CD1c-positive myeloid dendritic cell (primary cell): Measurements from ENCODE around the gene TMEM74B.
A peak's percentile ranks its signal among the peaks of the same experiment; 100 is the strongest.
"Not testable (repeated sequence)": the region's sequence is repeated elsewhere in the genome, so short reads cannot be mapped to it uniquely, and the experiment has no call there.

Experiments used
- DNase-seq: peaks from one replicate; pipeline ENCODE4 v3.0.0-alpha.2; 2016; ENCODE audit errors: extremely low spot score

The TMEM74B gene

DNA sequence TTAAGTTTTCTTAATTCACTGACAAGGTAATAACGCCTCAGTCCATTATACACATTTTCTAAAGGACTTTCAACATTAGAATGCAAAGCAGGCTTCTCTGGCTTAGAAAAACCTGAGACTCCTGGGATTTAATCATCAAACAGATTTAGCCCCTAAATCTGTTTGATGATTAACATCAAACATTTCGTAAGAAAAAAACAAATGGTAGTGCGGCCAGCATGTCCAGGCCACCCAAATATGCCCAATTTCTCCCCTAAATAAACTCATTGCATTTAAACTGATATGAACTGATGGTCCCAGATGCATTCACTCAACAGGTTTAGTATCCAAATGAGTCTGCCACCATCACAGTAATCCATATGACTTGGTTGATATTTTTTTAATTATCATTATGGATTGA, 6.2 kb downstream of the TMEM74B start:
- DNase-seq, result no peak

DNA sequence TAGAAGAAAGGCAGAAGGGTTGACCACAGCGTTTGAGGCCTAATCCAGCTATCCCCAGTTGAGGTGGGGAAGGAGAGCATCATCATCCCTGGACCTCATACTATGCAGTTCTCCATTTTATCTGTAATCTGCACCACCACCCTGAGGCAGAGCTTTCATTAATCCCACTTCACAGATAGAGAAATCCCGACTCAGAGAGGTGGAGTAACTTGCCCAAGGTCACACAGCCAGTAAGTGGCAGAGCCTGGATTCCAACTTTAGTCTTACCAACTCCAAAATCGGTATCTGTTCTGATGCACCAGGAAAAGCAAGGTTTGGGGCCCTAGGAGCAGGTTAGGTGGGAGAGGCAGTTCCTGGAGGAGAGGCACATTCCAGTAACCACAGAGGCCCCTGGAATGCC, 6.7 kb downstream of the TMEM74B start:
- no peak for DNase-seq

- DNase-seq, result no peak
Observed at GRCh38 chr20:1177680-1178079, 7.1 kb downstream of the TMEM74B start.

DNA sequence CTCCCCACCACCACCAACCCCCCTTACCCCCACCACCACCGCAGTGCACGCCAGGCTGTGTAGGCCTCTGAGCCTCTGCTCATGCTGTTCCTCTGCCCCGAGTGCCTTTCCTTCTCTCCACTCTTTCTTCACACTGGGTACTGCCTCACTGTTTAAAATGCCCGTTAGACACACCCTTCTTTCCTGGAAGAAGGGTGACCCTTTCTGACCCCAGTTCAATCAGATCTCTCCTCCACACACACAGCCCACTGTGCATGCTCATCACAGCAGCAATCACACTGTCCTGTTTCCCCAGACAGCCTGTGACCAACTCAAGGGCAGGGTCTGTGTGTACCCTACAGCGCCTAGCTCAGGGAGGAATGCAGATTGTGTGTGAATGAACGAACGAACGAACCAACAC, 10.0 kb downstream of the TMEM74B start:
- DNase-seq, result no peak

GRCh38 chr20:1173698-1174097, 11.1 kb downstream of the TMEM74B start:
- DNase-seq, result no peak

- DNase-seq, result no peak
Observed at GRCh38 chr20:1171461-1172093, 13.2 kb downstream of the TMEM74B start.

DNA sequence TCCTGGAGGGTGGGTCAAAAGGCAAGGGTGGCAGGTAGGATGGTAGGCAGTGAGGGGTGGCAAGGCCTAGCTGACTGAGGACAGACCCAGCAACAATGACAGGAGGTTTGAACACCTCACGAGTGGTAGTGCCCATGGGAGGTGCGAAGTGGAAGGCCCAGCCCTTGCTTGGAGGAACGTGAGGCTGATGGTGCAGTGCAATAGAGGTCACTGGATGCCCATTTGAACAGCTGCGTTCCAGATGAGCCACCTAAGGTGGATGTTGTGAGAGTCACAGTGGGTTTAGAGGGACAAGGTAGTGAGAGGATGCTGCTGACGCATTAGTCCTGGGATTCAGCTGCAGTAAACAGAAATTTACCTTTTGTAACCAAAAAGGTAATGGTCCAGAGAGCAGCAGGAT, 15.6 kb downstream of the TMEM74B start:
- DNase-seq, result no peak

GRCh38 chr20:1166948-1167720, 17.6 kb downstream of the TMEM74B start:
- DNase-seq, result no peak

DNA sequence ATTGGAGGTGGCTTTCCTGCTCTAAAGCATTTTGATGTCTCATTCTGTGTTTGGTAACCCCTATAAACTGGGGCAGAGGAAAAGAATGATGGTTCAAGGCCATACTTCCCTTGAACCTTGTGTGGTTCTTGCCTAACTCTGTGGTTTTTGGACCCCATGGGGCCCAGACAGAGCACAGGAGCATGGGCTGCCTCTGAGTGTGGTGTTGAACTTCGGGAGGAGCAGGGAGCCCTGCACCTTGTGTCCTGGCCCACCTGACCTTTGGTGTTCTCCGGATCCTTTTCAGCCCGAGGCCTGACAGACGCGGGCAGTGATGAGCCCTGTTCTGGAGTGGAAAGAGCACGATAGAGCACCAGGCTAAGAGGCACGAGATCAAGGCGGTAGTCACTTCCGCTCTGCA, 18.8 kb downstream of the TMEM74B start:
- no peak for DNase-seq

DNA sequence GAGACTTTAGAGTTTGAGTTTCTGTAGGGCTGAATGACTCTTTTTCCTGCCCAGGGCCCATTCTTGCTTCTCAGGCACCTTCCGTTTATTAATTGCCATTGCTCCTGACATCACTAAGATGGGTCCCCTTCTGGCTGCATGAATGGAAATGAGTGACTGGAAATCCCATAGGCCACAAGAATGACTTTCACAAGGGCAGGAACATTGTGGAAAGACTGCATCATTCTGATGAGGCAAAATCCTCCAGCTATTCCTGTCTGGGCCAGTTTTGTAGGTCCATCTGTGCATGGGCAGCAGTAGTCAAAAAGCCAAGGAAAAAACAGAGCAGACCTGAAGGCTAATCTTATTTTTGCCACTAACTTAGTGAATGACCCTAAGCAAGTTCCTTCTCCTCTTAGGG, 19.3 kb downstream of the TMEM74B start:
- DNase-seq, result no peak

DNA sequence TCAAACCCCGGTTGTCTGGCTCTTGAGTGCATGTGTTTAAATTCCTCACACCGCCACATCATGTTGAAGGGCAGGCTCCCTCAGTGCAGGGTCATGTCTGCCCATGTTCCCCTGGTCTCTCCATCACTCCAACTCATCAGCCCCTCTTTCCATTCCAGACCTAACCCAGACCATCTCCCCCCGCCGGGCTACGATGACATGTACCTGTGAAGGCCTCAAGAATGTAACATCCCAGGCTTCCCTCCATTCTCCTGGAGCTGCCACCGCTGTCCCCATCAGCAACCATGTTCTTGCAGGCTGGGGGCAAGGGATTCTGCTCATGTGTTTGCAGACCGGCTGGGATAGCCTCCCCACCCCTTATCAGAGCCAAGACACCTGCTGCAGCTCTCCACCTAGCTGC, 19.9 kb downstream of the TMEM74B start:
- DNase-seq, result no peak

GRCh38 chr20:1163653-1164052, 21.1 kb downstream of the TMEM74B start:
- DNase-seq, result no peak

- DNase-seq, result no peak
Observed at GRCh38 chr20:1163105-1163504, 21.7 kb downstream of the TMEM74B start.

DNA sequence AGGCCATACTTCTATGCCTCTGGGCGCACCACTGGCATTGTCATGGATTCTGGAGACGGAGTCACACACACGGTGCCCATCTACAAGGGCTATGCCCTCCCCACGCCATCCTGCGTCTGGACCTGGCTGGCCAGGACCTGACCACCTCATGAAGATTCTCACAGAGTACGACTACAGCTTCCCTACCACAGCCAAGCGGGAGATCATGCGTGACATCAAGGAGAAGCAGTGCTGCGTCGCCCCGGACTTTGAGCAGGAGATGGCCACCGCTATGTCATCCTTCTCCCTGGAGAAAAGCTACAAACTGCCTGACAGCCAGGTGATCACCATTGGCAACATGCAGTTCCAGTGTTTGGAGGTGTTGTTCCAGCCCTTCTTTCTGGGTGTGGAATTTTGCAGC, 23.8 kb downstream of the TMEM74B start:
- DNase-seq, result no peak

DNA sequence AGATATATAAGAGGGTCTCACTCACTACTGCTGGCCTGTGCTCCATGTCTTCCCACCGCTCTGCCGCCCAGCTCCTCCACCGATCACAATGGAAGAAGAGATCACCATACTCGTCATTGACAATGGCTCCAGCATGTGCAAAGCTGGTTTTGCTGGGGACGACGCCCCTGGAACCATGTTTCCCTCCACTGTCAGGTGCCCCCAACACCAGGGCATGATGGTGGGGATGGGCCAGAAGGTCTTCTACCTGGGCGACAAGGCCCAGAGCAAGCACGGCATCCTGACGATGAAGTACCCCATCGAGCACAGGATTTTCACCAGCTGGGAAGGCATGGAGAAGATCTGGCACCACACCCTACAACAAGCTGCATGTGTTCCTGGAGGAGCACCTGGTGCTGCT, 24.3 kb downstream of the TMEM74B start:
- no peak for DNase-seq

- no peak for DNase-seq
Observed at GRCh38 chr20:1155342-1155741, 29.4 kb downstream of the TMEM74B start.

- DNase-seq, result no peak
Observed at GRCh38 chr20:1154691-1155090, 30.1 kb downstream of the TMEM74B start.

- no peak for DNase-seq
Observed at GRCh38 chr20:1154226-1154625, 30.6 kb downstream of the TMEM74B start.

GRCh38 chr20:1150968-1151367, 33.8 kb downstream of the TMEM74B start:
- no peak for DNase-seq

- peak; percentile 8 for DNase-seq
Observed at GRCh38 chr20:1150218-1150617, 34.6 kb downstream of the TMEM74B start.

DNA sequence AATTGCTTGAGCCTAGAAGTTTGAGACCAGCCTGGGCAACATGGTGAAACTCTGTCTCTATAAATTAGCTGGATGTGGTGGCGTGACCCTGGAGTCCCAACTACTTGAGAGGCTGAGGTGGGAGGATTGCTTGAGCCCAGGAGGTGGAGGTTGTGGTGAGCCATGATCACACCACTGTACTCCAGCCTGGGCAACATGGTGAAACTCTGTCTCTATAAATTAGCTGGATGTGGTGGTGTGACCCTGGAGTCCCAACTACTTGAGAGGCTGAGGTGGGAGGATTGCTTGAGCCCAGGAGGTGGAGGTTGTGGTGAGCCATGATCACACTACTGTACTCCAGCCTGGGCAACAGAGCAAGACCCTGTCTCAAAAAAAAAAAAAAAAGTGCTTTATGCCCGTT, 35.0 kb downstream of the TMEM74B start:
- DNase-seq, result not testable (repeated sequence)

DNA sequence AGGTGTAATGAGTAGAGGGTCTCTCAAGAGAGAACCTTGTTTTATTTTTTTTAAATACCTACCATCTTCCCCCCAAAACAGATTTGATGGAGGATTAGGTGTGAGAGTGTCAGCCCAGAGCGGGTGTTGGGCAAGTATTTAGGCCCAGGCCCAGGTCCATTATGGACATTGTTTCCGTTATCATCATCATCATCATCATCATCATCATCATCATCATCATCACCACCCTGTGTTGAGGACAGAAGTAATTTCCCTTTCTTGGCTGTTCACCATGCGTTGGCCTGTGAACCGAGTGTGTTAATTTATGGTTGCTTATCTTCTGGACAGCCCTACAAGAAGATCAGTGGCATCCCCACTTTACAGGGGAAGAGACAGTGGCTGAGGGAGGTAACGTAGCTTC, 37.8 kb downstream of the TMEM74B start:
- DNase-seq, result no peak

- no peak for DNase-seq
Observed at GRCh38 chr20:1144401-1145172, 40.2 kb downstream of the TMEM74B start.
